Stimulated activated CD8-positive, alpha-beta memory T cell treated with anti-CD3 and anti-CD28 coated beads, Interleukin-7, amount 100 ng/mL, for 1 hour (primary cell): Measurements from ENCODE around the gene CCN5.

ENCODE experiments used
- DNase-seq, 2 donors: peaks; one replicate each; pipeline ENCODE4 v3.0.0-alpha.2; 2020; ENCODE audit warnings: low read depth in 2 of 2

The CCN5 gene

GRCh38 chr20:44716309-44717106, 1.3 kb downstream of the CCN5 start:
- DNase-seq, result no peak

DNA sequence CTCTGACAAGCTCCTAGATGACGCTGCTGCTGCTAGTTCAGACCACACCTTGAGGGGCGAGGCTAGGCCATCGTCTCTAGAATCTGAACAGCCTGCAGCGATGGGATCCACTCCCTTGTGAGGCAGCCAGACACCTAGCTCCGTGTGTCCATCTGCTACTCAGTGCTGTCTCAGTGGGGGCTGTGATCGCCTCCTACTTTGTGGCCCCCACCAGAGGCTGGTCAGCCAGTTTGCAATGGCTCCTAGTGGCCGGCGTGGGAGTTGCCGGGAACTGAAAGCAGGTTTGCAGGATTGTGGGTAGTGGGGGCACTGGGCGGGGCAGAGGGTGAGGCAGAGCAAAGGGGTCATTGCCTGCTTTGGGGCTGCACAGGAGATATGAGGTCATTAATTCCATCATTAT, 2.8 kb downstream of the CCN5 start:
- DNase-seq, result no peak

GRCh38 chr20:44719841-44720240, 4.7 kb downstream of the CCN5 start:
- no peak for DNase-seq

DNA sequence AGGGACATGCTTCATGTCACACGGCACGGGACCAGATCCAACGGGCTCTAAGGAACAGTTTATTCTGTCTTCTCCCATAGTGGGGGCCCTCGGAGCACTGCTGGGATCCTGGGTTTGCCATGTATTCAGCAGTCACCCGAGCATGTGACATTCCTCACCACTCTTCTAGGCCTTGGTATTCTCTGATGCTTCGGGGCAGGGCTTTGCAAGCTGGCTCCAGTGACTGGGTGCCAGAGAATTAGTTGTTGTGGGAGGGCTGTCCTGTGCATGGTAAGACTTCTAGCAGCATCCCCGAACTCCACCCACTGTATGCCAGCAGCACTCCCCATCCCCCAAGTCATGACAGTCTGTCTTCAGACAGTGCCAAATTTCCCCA, 5.4 kb downstream of the CCN5 start:
- no peak for DNase-seq

DNA sequence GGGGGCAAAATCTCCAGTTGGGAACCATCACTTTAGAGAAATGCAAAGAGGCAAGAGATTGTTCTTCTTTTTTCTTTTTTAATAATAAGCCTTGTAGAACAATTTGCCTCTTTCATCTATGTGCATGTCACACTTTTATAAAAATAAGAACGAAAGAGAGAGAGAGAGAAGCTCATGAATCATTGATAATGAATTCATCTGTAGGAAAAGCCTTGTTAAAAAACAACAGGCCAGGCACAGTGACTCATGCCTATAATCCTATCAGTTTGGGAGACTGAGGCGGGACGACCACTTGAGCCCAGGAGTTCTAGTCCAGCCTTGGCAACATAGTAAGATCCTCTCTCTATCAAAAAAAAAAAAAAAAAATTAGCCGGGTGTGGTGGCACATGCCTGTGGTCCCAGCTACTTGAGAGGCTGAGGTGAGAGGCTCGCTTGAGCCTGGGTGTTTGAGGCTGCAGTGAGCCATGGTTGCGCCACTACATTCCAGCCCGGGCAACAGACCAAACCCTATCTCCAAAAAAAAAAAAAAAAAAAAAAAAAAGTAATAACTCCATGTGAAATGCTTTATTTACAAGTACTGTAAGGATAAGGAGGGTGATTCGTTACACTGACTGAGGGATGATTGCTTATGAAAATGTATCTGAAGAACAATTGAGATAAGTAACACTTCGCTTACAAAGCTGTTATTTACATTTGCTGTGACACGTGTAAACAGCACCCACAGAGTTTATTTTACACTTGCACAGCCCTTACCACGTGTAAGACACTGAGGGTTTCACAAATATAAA, 6.0 kb downstream of the CCN5 start:
- no peak for DNase-seq

GRCh38 chr20:44721785-44722054, 6.6 kb downstream of the CCN5 start:
- DNase-seq, result no peak

DNA sequence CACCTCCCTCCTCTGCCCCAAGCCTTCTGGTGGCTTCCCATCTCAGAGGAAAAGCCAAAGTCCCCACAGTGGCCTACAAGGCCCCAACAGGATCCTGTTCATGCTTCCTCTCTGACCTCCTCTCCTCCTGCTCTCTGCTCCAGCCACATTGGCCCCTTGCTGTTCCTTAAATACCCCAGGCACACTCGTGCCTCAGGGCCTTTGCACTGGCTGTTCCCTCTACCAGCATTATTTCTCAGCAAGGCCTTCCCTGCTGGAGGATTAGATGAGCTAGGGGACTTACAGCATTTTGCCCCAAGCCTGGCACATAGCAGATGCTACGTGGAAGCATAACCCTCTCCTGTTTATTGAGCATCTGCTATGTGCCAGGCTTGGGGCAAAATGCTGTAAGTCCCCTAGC, 7.8 kb downstream of the CCN5 start:
- DNase-seq, result no peak

DNA sequence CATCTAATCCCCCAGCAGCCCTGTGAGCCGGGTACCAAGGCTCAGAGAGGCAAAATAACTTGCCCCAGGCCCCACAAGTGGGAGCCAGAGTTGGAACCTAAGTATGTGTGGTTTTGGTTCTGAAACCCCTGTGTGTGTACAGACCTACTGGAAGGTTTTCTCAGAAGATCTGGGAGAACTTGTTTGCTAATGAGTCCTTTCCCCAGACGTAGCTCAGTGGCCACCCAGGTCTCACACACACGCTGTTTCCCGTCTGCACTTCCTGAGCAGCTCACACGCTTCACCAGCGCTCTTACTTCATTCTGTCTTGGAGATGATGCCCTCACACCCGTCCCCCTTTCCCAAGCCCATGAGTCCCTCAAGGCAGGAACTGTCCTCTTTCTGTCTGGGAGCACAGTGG, 8.2 kb downstream of the CCN5 start:
- no peak for DNase-seq

- no peak for DNase-seq
These were observed 8.7 kb downstream of the CCN5 start for GRCh38 chr20:44723798-44724362.

GRCh38 chr20:44724423-44725091, 9.4 kb downstream of the CCN5 start:
- DNase-seq, result no peak

DNA sequence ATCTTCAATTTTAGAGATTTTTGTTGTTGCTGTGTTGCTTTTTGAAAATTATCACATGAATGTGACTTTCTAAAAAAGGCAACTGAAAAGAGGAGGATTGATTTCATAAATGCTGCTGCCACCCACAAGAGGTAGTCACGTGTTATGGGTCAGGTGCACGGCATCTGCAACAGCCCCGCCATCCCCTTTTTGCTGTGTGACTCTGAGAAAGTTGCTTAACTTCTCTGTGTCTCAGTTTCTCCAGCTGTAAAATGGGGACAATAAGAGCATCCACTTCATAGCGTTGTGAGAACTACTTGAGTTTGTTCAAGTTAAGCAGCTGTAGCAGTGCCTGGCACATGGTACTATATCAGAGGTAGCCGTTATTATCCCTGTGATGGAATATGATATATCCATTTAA, 10.7 kb downstream of the CCN5 start:
- DNase-seq, result no peak

- no peak for DNase-seq
These were observed 11.9 kb downstream of the CCN5 start for GRCh38 chr20:44727039-44727438.

GRCh38 chr20:44727651-44728050, 12.5 kb downstream of the CCN5 start:
- DNase-seq, result no peak

- DNase-seq, result no peak
These were observed 13.8 kb downstream of the CCN5 start for GRCh38 chr20:44728801-44729443.

- no peak for DNase-seq
These were observed 15.3 kb downstream of the CCN5 start for GRCh38 chr20:44730441-44730840.

- DNase-seq, result no peak
These were observed 16.5 kb downstream of the CCN5 start for GRCh38 chr20:44731657-44732056.

DNA sequence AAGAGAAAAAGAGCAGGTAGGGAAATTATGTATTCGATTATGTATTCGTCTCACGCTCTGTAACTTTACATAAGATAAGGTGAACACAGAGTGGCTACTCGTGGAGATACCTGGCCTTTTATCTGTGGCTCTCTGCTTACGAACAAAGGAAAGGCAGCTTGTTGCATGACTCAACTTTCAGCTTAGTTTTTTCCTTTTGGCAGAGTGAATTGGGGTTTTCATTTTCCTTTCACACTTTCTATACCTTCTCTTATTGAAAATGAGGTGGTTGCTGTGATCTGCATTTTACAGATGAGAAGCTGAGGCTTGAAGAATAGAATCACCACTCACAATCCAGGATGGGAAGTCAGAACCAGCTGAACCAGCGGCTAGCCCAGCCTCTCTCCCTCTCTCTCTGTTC, 17.2 kb downstream of the CCN5 start:
- no peak for DNase-seq

DNA sequence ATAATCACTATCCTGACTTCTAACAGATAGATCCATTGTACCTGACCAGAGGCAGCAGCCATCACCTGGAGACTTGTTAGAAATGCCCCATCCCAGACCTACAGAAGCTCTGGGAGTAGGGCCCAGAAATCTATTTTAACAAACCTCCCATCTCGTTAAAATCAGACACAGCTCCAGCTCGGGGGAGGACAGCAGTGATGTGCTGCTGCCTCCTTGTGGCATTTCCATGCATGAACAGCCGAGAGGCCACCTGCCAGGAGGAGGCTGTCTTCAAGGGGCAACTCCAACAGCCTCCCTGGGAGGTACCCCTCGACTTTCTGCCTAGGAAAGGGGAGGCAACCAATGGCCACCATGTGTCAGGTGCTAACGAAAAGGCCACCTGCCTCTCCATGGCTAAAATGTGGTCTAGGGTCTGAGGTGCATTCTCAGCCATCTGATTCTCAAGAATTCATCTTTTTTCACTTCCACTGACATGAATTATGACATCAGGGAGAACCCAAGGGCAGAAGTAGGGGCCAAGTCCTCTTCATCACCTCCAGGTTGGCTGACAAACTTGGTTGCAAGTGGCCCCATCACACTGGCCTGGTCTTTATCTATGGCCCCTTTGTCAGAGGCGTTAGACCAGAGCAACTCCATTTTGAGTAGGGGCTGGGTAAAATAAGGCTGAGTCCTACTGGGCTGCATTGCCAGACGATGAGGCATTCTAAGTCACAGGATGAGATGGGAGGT, 18.3 kb downstream of the CCN5 start:
- peak in 1 of 2 donors; percentile 32 for DNase-seq

- no peak for DNase-seq
These were observed 19.8 kb downstream of the CCN5 start for GRCh38 chr20:44734938-44735337.

DNA sequence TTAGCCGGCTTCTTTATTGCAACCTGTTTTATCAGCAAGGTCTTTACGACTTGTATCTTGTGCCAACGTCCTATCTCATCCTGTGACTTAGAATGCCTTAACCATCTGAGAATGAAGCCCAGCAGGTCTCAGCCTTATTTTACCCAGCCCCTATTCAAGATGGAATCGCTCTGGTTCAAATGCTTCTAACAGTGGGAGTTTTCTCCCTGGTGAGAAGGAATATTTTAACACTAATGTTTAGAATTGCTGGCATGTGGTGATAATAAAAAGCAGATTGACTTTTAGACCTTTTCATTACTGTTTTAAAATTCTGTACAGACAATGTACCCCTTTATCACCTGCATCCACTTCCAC, 20.6 kb downstream of the CCN5 start:
- no peak for DNase-seq

DNA sequence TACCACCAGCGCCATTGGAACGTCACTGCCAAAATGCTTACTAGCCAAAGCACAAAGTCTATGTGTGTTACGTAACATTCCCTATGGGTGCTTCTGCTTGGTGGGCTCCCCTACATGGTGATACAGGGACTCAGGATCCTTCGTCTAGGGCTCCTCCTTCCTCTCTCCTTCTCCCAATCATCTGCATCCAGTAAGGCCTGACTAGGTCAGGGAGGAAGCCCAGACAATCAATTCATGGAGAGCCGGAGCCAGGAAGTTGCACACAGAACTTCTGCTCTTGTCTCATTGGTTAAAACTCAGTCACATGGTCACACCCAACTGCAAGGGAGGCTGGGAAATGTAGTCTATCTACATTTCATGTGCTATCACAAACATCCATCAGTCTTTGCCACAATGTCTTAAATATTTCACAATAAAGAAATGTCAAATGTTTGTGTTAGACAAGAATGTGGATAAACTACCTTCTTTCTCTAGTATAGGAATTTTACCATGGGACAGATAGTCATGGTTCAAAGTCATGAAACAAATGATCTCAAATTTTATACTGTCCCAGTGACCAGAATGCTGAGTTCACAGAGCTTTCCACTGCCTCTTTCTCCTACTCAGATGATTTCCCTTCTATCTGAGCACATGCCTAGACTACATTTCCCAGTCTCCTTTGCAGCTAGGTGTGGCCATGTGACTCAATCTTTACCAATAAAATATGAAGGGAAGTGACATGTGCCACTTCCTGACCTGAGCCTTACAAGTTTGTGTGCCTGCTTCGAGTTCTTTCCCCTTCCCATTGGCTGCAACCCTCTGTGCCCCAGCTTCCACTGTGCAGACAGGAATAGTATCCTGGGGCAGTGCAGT, 21.2 kb downstream of the CCN5 start:
- no peak for DNase-seq
